HG03571 (cell line): ENCODE measurements around the gene PPIB.
"Not testable (repeated sequence)": the region's sequence is repeated elsewhere in the genome, so short reads cannot be mapped to it uniquely, and the experiment has no call there.

Experiments
- ATAC-seq: cut with Tn5 transposase; IDR thresholded peaks from one replicate; pipeline ENCODE4 v1.9.1; 2021; ENCODE audit not compliant: unreplicated experiment

The PPIB gene

GRCh38 chr15:64110950-64111678, 51.7 kb downstream of the PPIB start:
- no peak for ATAC-seq

GRCh38 chr15:64110108-64110701, 52.6 kb downstream of the PPIB start:
- ATAC-seq, result not testable (repeated sequence)

- ATAC-seq, result no peak
Measured at GRCh38 chr15:64107337-64107736, 55.5 kb downstream of the PPIB start.
